Measurements from ENCODE around the gene APBB2.

Gene APBB2

DNA sequence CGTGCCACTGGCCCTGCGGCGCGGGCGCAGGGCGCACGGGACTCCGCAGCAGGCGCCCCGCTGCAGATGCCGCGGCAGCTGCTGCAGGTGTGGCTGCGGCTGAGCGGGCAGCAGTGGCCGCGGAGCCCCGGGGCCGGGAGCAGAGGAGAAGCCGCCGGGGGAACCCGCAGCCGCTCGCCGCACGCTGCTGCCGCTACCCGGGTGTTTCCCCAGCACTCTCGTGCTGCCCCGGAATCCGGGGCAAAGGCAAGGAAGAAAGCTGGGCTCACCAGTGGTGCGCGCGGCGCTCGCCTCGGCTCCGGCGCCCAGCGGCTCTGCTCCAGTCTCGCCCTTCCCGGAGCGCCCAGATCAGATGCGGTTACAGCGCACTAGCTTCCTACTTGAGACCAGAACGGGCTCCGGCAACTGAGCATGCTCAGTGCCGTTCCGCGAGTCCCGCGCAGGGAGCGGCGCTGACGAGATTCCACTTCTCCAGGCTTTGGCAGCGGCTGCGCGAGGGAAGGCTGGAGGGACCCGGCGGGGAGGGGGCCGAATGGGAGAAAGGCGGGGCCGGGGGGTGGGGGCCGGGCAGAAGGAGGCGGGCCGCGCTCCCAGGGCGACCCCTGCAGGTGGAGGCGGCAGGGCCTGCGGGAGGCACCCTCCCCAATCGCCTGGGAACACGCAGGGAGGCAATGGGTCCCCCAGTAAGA is at the start of gene APBB2:
Gene APBB2 (minus strand): TSS at position 407 of the 689 bp plus-strand sequence. CDS start 181,288 bp downstream, outside the sequence.
- DNase-seq = peak; percentile 89

DNA sequence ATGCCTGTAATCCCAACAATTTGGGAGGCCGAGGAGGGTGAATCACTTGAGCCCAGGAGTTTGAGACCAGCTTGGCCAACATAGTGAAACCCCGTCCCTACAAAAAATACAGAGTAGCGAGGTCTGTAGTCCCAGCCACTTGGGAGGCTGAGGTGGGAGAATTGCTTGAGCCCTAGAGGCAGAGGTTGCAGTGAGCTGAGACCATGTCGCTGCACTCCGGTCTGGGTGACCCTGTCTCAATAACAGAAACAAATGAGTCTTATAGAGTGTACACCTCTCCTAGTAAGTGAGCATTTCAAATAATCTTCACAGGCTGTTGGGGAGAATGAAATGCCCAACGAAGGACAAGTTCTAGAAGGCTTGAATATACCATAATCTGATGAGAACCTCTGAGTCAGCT is 47.9 kb upstream of the APBB2 start:
- DNase-seq = no peak

DNA sequence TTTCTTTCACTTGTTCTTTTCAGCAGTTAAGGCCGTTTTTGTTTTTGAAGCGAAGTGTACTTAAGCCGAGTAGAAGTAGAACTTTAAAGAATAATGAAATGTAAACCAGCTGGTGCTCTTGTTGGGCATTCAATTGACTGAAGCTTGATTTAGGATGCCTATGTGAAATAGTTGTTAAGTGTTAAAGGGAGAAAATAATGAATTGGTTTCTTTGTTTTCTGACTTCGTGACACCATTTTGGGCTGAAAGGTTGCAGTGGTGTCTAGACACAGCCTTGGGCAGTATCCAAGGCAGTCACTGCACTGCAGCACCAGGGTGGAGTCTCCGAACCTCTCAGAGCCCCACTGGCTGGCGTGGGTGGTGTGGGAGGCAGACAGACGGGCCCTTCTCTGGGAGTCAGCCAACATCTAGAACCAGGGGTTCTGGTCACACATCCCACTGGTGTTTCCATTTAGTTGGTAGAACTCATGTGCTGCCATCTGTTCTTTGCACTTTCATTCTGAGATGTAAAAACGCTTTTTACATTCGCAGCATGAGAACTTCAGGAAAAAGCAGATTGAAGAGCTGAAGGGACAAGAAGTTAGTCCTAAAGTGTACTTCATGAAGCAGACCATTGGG is 45.9 kb upstream of the APBB2 start:
- no peak for DNase-seq

DNA sequence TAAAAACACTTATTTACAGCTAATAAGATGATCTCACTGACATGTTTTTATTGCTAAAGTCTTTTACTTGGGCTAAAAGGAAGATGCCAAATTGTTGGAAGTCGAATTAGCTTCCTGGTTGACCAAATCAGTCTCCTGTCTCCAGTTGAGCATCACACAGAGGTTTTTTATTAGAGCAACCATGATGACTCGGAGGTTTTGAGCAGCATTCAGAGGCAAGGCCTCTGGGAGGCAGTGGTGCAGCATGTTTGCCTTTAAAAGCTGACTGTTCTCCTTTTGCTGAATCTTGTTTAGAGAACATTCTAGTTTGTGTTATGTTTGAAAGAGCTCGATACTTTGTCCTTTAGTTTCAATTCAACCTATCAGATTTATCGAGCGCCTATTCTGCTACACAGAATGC is 44.4 kb upstream of the APBB2 start:
- DNase-seq = peak; percentile 36

DNA sequence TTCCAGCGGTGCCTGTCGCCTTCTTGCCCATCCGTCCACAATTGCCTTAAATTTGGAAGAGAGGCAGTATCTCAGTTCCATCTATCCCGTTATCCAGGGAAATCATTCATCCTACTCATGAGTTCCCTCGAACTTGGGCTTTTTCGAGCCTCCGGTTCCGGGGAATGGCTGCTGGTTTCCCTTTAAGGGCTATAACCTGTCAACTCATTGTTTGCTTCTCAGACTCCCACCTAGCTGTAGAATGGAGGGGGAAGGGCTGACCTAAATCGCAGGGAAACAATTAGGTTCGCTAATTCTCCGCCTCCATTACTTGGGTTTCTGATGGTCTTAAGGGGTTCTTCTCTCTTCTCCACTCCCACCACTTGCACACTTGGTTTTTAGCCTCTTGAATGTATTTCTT is 43.6 kb upstream of the APBB2 start:
- no peak for DNase-seq

DNA sequence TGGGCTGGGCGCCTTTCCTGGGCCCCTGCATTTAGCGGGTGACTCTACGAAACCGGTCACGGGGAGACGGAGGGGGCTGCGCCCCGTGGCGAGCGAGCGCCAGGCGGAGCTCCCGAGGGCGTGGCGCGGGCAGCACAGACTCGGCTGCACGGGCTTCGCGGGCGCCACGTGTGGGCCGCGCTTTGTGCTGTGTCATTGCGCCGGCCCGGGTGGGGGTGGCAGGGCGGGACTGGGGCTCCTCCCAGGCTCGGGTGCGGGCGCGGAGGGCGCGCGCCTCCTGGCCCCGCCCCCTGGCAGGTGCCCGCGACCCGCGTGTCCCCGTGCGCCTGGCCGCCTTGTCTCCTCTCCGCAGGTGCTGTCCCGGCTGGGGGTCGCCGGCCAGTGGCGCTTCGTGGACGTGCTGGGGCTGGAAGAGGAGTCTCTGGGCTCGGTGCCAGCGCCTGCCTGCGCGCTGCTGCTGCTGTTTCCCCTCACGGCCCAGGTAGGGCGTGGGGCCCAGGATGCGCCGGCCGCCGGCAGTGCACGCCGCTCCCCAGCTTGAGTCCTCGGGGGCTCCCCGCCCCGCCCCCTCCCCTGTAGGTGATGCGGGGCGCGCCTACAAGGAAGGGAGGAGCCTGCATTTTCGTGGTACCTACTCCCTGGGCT is 43.0 kb upstream of the APBB2 start:
- peak; percentile 61 for DNase-seq

DNA sequence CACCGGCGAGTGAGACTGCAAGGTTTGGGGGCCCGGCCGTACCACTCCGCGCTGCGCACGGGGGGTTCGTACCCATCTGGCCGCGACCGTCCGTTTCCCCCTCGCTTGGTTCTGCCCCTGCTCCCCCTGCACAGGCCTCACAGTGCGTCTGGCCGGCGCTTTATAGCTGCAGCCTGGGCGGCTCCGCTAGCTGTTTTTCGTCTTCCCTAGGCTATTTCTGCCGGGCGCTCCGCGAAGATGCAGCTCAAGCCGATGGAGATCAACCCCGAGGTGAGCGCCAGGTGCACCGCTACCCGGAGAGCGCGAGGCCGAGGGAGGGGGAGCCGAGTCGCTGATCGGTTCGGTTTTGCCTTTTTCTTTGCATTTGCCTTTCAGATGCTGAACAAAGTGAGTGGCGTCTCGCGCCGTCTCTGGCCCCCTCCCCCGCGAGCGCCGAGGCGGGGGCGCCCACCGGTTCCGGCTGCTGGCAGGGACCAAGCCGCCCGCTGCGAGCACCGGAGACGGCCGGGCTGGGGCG is 42.5 kb upstream of the APBB2 start, which contains the start of gene UCHL1:
Gene UCHL1 (plus strand): TSS at position 189 of the 517 bp plus-strand sequence. CDS start 49 bp downstream, at position 238.
- DNase-seq = no peak

DNA sequence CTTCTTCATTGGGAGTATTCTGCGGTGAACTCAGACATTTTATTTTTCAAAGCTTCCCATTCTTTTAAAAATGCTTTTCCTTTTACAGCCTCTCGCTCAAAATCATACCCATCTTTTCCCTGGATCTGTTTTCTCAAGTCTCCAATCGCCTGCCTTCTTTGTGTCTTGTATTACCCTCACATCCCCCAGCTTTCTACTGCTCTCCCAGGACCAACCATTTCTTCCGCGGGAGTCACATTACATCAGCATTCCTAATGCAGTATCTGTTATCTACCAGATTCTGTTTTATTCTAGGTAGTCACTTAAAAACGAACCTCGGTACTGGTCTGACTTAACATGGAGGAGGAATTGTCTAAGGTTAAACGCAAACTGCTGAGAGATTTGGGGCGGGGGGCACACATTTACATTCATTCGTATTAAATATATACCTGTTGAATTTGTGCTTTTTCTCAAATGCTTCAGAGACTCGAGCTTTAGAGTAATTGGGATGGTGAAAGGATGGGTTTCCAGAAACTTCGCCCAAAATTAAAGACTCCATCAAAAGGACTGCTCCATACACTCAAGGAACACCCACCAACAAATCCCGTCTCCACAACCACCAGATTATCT is 41.9 kb upstream of the APBB2 start:
- DNase-seq = no peak

DNA sequence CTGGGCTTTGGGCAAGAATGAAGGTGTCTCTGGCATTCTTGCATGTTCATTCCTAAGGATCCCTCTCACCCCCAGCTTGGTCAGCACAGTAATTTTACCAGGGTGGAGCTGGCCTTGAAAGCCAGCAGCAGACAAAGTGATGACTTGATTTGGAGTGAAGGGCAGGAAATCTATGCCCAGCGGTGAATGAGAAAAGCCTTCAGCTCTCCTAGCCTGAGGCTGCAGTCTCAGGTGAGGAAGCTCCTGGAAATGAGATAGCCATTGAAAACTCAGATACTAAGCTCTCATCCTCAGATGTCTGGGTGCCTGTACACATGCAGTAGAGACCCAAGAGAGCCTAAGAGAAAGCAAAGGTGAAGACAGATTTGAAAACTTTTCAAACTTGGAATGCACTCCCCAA is 31.6 kb upstream of the APBB2 start:
- DNase-seq = no peak

DNA sequence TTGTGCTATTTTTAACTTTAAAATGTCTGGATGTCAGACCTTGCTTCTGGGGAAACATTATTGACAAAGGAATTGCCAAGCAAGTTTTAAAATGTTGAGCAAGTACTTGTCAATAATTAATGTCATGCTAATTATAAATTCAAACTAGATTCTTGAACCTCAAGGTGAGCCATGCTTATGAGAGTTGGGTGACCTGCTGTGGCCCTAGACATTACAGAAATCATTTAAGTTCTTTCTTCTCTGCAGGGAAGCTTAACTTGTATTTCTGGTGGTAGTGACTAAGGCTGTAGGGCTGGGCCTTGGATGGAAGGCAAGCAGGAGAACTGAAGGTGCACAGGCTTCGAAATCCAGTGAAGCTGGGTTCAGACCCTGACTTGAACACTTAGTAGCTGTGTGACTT is 27.6 kb upstream of the APBB2 start:
- DNase-seq = no peak

DNA sequence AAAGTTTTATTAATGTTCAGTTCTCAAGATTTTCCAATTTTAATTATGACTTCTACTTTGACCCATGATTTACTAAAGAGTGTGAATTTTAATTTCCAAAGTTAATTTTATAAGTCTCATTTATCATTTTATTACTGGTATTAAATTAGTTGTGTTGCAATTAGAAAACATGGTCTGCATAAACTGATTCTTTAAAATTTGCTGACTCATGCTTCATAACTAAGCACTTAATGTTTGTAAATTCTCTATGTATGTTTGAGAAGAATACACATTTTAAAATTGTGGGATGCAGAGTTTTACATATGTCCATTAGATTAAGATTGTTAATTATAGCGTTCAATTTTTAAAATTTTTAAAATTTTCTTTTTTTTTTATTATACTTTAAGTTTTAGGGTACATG is 22.2 kb upstream of the APBB2 start:
- DNase-seq = no peak

DNA sequence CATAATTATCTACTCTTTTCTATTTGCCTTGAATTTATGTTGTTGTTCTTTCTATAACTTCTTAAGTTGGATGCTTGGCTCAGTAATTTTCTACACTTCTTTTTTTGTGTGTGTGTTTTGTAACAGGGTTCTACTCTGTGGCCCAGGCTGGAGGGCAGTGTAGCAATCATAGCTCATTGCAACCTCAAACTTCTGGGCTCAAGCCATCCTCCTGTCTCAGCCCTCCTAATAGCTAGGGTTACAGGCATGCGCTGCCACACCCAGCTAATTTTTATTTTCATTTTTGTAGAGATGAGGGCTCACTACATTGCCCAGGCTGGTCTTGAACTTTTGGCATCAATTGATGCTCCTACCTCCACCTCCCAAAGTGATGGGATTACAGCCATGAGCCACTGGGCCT is 21.7 kb upstream of the APBB2 start:
- DNase-seq = no peak

DNA sequence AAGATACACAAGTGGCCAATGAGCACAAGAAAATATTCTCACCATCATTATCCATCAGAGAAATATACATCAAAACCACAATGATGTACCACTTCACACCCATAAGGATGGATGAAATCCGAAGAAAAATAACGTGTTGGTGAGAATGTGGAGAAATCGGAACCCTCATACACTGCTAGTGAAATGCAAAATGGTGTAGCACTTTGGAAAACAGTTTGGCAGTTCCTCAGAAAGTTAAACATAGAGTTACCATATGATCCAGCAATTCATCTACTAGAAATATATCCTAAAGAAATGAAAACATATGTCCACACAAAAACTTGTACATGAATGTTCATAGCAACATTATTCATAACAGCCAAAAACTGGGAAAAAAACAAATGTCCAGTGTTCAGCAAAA is 18.5 kb upstream of the APBB2 start:
- DNase-seq = no peak

DNA sequence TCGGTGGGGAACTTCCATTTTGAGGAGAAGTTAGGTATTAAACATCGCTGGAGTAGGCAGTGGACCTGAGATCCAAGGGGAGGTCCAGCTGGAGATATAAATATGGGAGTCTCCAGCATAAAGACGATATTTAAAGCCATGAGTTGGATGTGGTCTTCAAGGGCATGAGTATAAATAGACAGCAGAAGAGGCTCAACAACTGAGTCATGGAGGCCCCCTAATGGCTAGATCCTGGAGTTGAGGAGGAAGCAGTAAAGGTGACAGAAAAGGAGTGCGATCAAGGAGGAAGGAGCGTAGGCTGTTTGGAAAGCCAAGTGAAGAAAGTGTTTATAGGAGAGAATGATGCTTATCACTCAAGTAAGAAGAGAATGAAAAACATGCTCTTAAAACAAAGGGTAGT is 18.1 kb upstream of the APBB2 start:
- DNase-seq = no peak

DNA sequence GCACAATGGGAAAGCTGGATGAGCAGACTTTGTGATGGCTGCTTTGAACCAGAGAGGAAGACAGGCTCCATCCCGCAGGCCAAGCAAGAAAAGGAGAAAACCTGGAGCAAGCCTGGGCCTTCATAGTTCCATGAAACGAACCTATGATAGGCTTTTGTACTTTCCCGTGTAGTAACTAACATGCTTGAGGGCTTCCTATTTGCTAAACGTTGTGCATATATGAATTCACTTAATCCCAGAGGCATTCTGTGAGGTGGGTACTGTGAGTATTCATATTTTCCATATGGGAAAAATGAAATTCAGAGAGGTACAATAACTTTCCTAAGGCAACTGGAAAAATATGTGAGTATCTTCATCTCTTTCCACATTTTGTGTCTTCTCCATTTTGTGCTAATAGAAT is 13.6 kb upstream of the APBB2 start:
- no peak for DNase-seq

DNA sequence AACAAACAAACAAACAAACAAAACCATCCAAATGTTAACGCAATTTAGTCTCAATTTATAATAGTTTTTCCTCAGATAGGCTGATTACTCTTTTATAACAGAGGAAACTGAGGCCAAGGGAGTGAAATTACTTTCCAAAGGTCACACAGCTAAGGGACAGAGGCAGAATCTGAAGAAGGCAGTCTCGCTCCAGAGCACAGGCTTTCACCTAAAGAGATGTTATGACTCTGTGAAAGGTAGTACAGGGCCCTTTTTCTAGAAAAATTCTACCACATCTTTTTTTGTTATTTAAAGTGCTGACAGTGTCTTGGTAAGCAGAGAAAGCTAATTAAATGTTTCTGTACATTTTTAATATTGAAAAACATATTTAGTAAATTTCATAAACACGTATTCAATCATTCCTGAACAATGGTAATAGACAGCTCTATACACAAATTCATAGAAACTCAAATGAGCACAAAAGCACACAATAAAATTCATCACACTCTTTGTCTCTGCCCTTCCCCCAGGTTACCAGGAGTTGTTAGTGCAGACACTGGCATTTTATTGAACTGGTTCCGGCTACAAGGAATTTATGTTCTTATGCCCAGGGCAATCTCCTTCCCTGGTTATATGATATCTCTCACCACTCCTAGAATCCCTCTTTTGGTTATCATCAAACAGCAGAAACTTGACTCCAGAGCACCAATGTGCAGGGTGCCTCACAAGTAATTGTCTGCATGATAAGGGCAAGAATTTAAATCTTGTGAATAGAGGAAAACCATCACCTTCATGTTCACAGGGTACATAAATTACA is 7.7 kb upstream of the APBB2 start:
- no peak for DNase-seq

DNA sequence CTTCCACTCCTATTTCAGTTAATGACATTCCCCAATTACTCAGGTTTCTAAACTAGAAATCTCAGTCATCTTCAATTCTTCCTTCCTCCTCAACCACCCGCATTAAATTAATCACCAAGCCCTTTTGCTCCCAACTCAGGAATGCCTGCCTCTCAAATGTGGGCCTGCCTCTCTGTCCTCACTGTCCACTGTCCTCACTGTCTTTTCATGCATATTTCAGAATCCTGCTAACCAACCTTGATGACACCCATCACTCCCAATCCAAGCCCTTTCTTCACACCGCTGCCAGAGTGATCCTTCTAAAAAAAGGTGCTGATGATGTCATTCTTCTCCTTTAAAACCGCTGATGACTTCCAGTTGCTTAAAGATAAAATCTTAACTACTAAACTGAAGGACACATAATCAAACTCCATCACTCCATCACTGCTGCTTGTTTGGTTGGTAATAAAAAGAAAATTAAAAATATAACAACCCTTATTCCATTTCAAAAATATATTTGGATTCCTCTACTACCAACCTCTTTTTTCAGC is 5.1 kb upstream of the APBB2 start:
- no peak for DNase-seq

DNA sequence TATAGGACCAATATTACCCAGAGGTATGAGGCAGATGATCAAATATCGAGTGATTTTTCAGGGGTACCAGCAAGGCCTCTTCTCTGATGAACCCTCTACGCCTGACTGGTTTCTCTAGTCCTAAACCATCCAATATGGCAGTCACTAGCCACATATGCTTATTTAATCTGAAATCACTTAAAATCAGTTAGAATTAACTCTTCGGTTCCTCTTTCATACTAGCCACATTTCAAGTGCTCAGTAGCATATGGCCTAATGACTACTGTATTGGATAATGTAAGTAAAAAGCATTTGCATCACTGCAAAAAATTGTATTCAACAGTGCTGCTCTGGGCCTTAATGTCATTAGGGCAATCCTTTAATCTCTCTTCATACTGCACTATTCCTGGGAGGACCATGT is 4.4 kb upstream of the APBB2 start:
- no peak for DNase-seq

DNA sequence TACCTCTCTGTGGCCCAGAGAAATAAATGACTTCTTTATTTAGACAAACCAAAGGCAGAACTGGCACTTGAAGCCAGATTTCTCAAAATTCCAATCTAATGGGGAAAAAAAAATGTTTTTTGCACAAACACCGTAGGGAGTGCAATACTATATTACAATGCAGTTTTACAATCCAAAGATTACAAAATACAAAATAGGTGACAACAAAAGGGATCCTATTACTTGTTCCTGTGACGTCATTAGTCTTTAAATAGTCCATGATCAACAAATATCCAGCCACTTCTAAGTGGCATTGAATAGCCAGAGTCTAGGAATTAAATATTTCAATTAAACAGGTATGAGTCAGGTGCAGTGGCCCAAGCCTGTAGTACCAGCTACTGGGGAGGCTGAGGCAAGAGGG is 3.0 kb upstream of the APBB2 start:
- DNase-seq = no peak

DNA sequence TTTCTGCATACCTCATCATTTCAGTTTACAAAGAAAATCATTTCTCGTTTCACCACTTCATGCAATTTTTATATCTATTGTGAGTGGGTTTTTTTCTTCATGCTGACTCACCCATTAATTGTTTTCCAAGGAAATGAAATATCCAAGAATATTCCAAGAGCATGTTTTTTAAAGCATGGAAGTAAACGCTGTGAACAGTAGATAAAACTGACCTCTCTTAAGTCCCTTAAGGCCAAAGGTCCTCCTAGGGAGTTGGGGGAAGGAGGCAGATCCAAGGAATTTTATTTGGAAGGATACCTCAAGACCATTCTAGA is 2.6 kb upstream of the APBB2 start:
- no peak for DNase-seq

DNA sequence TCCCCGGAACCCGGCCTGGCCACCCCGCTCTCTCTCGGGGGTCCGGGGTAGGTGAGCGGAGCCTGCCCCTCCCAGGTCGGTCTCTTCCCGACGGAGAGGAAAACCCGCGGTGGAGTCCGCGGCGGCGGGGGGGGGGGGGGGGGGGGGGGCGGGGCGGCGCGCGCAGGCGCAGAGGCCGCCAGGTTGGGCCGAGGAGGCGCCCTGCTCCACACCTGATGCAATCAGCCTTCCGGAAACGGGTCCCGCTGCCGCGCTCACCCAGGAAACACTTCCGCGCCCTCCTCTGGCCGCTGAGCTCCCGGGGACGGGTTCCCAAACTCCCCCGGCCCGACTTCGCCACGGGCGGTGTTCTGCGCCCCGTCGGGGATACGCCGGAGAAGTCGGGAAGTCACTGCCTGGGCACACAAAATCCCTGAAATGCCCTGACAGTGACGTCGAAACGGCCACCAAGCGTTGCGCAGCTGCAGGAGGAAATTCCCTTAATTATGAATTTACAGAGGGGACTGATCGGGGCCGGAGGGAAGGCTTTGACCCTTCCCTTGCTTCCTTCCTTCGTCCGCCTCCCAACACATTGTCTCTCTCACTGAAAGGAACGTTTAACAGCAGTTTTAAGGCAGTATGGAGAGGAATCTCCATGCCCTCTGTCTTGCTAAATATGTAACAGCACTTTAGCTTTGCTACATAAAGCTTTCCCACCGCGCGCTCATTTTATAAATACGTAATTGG is 2.1 kb upstream of the APBB2 start:
- peak; percentile 51 for DNase-seq

DNA sequence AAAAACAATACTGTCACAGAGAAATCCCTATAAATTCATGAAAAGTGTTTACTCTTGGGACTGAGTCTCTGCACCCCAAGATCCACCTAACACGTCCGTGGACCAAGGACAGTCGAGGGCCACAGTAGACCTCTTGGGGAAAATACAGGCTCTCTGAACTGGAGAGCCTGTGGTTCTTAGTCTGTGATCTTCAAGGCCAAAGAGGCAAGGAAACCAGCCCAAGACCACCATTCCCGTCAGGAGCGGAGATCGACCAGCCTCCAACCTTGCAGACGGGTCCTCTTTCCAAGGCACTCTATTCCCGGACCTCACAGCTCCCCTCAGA is 1.6 kb upstream of the APBB2 start:
- DNase-seq = peak; percentile 5
